Measurements from ENCODE around the gene PCSK7. TPM values are rescaled to one million over a fixed set of nuclear protein-coding genes. Genes with fewer than 3 reads are reported as not detected.

The PCSK7 gene
- total RNA-seq, 1 donor from 2014 or later: 93.6 TPM

GRCh38 chr11:117188620-117189081 is 43.2 kb downstream of the PCSK7 start:
- Mint-ChIP-seq H3K4me1 (ENCODE audit: unreplicated experiment) (peaks cover 12% of the 10 kb centered on the region), H3K9me3 (ENCODE audit: unreplicated experiment) (no peaks in the 10 kb centered on the region), H3K27me3 (ENCODE audit: unreplicated experiment) (peaks cover 14% of the 10 kb centered on the region), H3K4me3 (ENCODE audit: unreplicated experiment) (no peak overlapping the region), H3K36me3 (ENCODE audit: low read depth, unreplicated experiment) (peaks cover 31% of the 10 kb centered on the region), H3K27ac (ENCODE audit: unreplicated experiment) (no peak overlapping the region)
- no peak for TF ChIP-seq CTCF (IDR thresholded peaks at IDR 0.05; ENCODE audit: unreplicated experiment)
- no peak for DNase-seq (ENCODE audit: low spot score)

DNA sequence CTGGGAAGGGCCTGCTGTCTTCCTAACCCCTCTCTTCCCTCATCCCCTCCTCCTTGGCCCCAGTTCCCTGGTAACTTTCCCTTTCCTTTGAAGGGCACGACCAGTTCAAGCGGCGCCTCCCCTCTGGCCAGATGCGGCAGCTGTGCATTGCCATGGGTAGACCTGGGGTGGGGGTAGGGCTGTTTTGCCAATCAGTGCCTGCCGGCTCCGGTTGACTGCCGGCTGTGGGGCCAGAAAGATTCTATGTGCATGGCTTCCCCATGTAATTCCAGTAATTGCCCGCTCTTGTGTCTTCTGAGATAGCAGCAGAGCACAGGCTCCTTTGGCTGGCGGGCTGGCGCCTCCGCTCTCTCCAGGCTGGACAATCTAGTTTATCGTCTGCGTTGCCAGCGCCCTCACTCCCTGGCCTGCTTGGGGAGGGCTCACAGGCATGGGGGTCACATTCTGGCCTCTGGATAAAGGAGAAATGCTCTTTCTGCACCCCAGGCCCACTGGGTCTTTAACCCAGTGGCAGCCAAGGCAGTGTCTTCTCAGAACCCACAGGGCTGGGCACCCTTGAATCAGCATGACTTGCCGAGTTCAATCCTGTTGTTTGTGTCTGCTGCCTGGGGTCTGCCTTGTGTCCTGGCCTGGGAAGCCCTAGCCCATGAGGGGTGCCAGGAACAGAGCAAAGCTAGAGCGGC is 43.9 kb downstream of the PCSK7 start:
- Mint-ChIP-seq H3K36me3 (ENCODE audit: low read depth, unreplicated experiment) (peaks cover 33% of the 10 kb centered on the region), H3K27me3 (ENCODE audit: unreplicated experiment) (peaks cover 12% of the 10 kb centered on the region), H3K27ac (ENCODE audit: unreplicated experiment) (no peak overlapping the region), H3K4me3 (ENCODE audit: unreplicated experiment) (no peak overlapping the region), H3K9me3 (ENCODE audit: unreplicated experiment) (no peaks in the 10 kb centered on the region), H3K4me1 (ENCODE audit: unreplicated experiment) (peaks cover 9% of the 10 kb centered on the region)
- DNase-seq (ENCODE audit: low spot score): no peak
- no peak for TF ChIP-seq CTCF (IDR thresholded peaks at IDR 0.05; ENCODE audit: unreplicated experiment)

DNA sequence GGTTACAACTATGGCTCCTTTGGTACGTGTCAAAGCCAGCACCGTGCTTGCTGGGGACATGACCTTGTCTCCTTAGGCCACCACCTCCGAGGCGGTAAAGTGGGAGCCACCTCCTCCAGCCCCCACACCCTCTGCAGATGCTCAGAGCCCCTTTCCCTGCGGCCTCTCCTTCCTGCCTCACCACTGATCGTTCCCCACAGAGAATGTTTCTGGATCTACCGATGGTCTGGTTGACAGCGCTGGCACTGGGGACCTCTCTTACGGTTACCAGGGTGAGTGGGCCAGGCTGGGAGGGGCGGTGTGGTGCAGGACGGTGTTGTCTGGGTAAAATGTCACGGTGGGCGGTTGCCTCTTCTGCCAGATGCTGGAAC is 44.5 kb downstream of the PCSK7 start:
- Mint-ChIP-seq H3K4me1 (ENCODE audit: unreplicated experiment) (peaks cover 8% of the 10 kb centered on the region), H3K36me3 (ENCODE audit: low read depth, unreplicated experiment) (peaks cover 33% of the 10 kb centered on the region), H3K27me3 (ENCODE audit: unreplicated experiment) (peaks cover 14% of the 10 kb centered on the region), H3K4me3 (ENCODE audit: unreplicated experiment) (peak overlapping the region; percentile 59), H3K27ac (ENCODE audit: unreplicated experiment) (no peak overlapping the region), H3K9me3 (ENCODE audit: unreplicated experiment) (no peaks in the 10 kb centered on the region)
- no peak for DNase-seq (ENCODE audit: low spot score)
- TF ChIP-seq CTCF (IDR thresholded peaks at IDR 0.05; ENCODE audit: unreplicated experiment): no peak

- no peak for DNase-seq (ENCODE audit: low spot score)
- H3K9me3 Mint-ChIP-seq (ENCODE audit: unreplicated experiment): no peaks in the 10 kb centered on the region
- peak overlapping the region; percentile 59 for H3K4me3 Mint-ChIP-seq (ENCODE audit: unreplicated experiment)
- no peak for TF ChIP-seq CTCF (IDR thresholded peaks at IDR 0.05; ENCODE audit: unreplicated experiment)
- H3K36me3 Mint-ChIP-seq (ENCODE audit: low read depth, unreplicated experiment): peaks cover 31% of the 10 kb centered on the region
- H3K27me3 Mint-ChIP-seq (ENCODE audit: unreplicated experiment): peaks cover 12% of the 10 kb centered on the region
- peaks cover 8% of the 10 kb centered on the region for H3K4me1 Mint-ChIP-seq (ENCODE audit: unreplicated experiment)
- H3K27ac Mint-ChIP-seq (ENCODE audit: unreplicated experiment): no peak overlapping the region
Measured at GRCh38 chr11:117187007-117187406, 44.9 kb downstream of the PCSK7 start.

DNA sequence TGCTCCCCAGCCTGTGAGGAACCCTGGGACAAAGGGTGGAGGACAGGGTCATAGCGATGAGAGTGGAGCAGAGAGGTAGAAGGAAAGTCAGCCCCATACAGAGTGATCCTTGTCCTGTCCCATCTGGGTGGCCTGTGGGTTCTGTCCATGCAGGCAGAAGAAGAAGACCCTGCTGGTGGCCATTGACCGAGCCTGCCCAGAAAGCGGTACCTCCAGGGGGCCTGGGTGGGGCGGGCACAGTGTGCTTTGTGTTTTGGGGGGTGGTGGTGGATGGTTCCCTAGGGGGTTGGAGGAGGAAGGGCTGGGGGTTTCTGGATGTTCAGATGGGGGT is 45.5 kb downstream of the PCSK7 start:
- Mint-ChIP-seq H3K27me3 (ENCODE audit: unreplicated experiment) (peaks cover 12% of the 10 kb centered on the region), H3K27ac (ENCODE audit: unreplicated experiment) (no peak overlapping the region), H3K36me3 (ENCODE audit: low read depth, unreplicated experiment) (peaks cover 28% of the 10 kb centered on the region), H3K4me3 (ENCODE audit: unreplicated experiment) (no peak overlapping the region), H3K4me1 (ENCODE audit: unreplicated experiment) (peaks cover 8% of the 10 kb centered on the region), H3K9me3 (ENCODE audit: unreplicated experiment) (no peaks in the 10 kb centered on the region)
- DNase-seq (ENCODE audit: low spot score): no peak
- no peak for TF ChIP-seq CTCF (IDR thresholded peaks at IDR 0.05; ENCODE audit: unreplicated experiment)
